ENCODE data around the gene CNPY4.

- TF ChIP-seq CTCF (IDR thresholded peaks at IDR 0.05; ENCODE audit: insufficient read depth, low read length) = no peak
- no peak for TF ChIP-seq POLR2AphosphoS5 (IDR thresholded peaks at IDR 0.05; ENCODE audit: low read depth)
Observed at GRCh38 chr7:100106633-100107032, 12.8 kb upstream of the CNPY4 start.
